T-helper 17 cell (primary cell): ENCODE measurements around the gene SRC. TPM values are rescaled to one million over a fixed set of nuclear protein-coding genes. Genes with fewer than 3 reads are reported as not detected.

Experiments used
- ATAC-seq: fragments of 150-1000 bp; cut with Tn5 transposase; 2 replicates; pipeline ENCODE4 v1.10.0; 2021; ENCODE audit warnings: mild to moderate bottlenecking, moderate library complexity
- DNase-seq, 3 donors: peaks; one replicate each; pipeline versions ENCODE4 v3.0.0 to v3.0.0-alpha.2; 2020 to 2021
- H3K9me3 ChIP-seq: one replicate; pipeline ENCODE4 v1.7.0; 2013; ENCODE audit warnings: low read length, mild to moderate bottlenecking; ENCODE audit not compliant: control insufficient read depth, poor library complexity, severe bottlenecking
- H3K27ac Mint-ChIP-seq: one replicate; pipeline ENCODE4 v1.8.0; 2022; ENCODE audit warnings: mild to moderate bottlenecking, moderate library complexity, mixed read lengths
- H3K27me3 Mint-ChIP-seq: one replicate; pipeline ENCODE4 v1.8.0; 2022; ENCODE audit warnings: mixed read lengths
- H3K36me3 Mint-ChIP-seq: one replicate; pipeline ENCODE4 v1.8.0; 2022; ENCODE audit warnings: low read depth, mixed read lengths
- H3K4me1 Mint-ChIP-seq: one replicate; pipeline ENCODE4 v1.8.0; 2022; ENCODE audit warnings: mild to moderate bottlenecking, mixed read lengths
- H3K4me3 Mint-ChIP-seq: one replicate; pipeline ENCODE4 v1.8.0; 2022; ENCODE audit warnings: mild to moderate bottlenecking, moderate library complexity, mixed read lengths
- total RNA-seq, 4 donors: library from RNA in 2 of 4; stranded (reverse) in 2 of 4; gene quantifications; one replicate each; pipeline ENCODE4 v1.2.3 and lab custom pipeline; 2022 to 2026

The SRC gene
- total RNA-seq, 2 donors from 2014 or later, result 6.2 to 22.8 TPM

DNA sequence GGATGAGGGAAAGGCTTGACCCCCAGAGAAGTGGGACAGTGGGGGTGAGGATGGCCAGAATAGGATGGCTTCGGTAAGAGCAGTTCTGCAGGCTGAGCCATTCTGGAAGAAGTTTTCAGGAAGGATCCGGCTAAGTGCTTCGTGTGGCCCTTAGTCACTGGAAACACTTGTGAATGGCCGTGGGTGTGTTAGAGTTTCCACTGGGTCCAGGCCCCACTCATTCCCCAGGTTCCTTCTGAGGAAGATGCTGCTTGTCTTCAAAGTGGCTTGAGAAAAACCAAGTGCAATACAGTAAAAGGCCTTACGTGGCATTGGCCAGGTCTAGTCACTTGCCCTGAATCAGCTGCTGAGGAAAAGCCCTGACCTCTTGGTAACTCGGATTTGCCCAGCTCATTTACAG lies 28.6 kb upstream of the SRC start:
- no peak for DNase-seq
- H3K36me3 Mint-ChIP-seq, result peaks cover 2% of the 10 kb centered on the region
- peak overlapping the region; percentile 88 for H3K27ac Mint-ChIP-seq
- no peak overlapping the region for H3K4me3 Mint-ChIP-seq
- H3K9me3 ChIP-seq, result no peaks in the 10 kb centered on the region
- H3K27me3 Mint-ChIP-seq, result no peaks in the 10 kb centered on the region
- peaks cover 22% of the 10 kb centered on the region for H3K4me1 Mint-ChIP-seq
- no peak for ATAC-seq

- peak overlapping the region; percentile 88 for H3K27ac Mint-ChIP-seq
- H3K4me3 Mint-ChIP-seq, result no peak overlapping the region
These were observed 27.8 kb upstream of the SRC start for GRCh38 chr20:37317994-37318640.

GRCh38 chr20:37319151-37319671 lies 26.7 kb upstream of the SRC start:
- no peak for DNase-seq
- H3K27me3 Mint-ChIP-seq, result no peaks in the 10 kb centered on the region
- H3K27ac Mint-ChIP-seq, result no peak overlapping the region
- H3K4me1 Mint-ChIP-seq, result peaks cover 16% of the 10 kb centered on the region
- H3K36me3 Mint-ChIP-seq, result peaks cover 5% of the 10 kb centered on the region
- ATAC-seq, result no peak
- H3K4me3 Mint-ChIP-seq, result no peak overlapping the region
- H3K9me3 ChIP-seq, result no peaks in the 10 kb centered on the region

More at GRCh38 chr20:37317994-37318640, 27.8 kb upstream of the SRC start:
- Mint-ChIP-seq H3K27me3 (no peaks in the 10 kb centered on the region), H3K36me3 (peaks cover 7% of the 10 kb centered on the region), H3K4me1 (peaks cover 22% of the 10 kb centered on the region)
- ATAC-seq (no peak), DNase-seq (no peak)
- no peaks in the 10 kb centered on the region for H3K9me3 ChIP-seq

DNA sequence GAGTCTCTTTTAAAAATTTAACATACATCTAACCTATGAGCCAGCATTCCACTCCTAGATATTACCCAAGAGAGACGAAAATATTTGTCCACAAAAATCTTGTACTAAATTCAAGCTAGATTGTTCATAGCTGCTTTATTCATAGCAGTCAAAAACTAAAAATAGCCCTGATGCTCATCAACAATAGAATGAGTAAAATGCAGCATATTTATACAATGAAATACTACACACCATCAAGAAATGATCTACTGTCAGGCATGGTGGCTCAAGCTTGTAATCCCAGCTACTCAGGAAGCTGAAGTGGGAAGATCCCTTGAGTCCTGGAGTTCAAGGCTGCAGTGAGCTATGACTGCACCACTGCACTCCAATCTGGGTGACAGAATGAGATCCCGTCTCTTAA lies 22.0 kb upstream of the SRC start:
- Mint-ChIP-seq H3K27me3 (no peaks in the 10 kb centered on the region), H3K4me3 (no peak overlapping the region), H3K36me3 (peaks cover 5% of the 10 kb centered on the region), H3K27ac (no peak overlapping the region), H3K4me1 (peaks cover 3% of the 10 kb centered on the region)
- no peaks in the 10 kb centered on the region for H3K9me3 ChIP-seq
- ATAC-seq (no peak), DNase-seq (no peak)

DNA sequence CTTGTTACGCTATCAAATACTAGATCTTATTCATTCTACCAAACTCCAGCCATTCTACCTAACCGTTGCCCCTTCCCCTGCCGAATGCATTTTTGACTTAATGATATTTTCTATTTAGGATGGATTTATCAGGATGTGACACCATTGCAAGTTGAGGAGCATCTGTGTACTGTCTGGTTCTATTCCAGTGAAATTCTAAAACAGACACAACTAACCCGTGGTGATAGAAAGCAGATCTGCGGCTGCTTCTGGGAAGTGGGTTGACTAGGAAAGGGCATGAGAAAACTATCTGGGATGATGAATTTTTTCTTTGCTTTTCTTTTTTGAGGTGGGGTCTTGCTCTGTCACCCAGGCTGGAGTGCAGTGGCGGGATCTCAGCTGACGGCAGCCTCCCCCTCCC lies 20.7 kb upstream of the SRC start:
- DNase-seq, result no peak
- ATAC-seq, result no peak
- Mint-ChIP-seq H3K4me3 (no peak overlapping the region), H3K27ac (no peak overlapping the region), H3K4me1 (peaks cover 2% of the 10 kb centered on the region), H3K36me3 (peaks cover 5% of the 10 kb centered on the region), H3K27me3 (no peaks in the 10 kb centered on the region)
- H3K9me3 ChIP-seq, result no peaks in the 10 kb centered on the region

- Mint-ChIP-seq H3K4me1 (peaks cover 2% of the 10 kb centered on the region), H3K4me3 (no peak overlapping the region), H3K36me3 (peaks cover 5% of the 10 kb centered on the region), H3K27me3 (no peaks in the 10 kb centered on the region), H3K27ac (no peak overlapping the region)
- ATAC-seq, result no peak
- no peaks in the 10 kb centered on the region for H3K9me3 ChIP-seq
- no peak for DNase-seq
These were observed 19.3 kb upstream of the SRC start for GRCh38 chr20:37326666-37327065.

DNA sequence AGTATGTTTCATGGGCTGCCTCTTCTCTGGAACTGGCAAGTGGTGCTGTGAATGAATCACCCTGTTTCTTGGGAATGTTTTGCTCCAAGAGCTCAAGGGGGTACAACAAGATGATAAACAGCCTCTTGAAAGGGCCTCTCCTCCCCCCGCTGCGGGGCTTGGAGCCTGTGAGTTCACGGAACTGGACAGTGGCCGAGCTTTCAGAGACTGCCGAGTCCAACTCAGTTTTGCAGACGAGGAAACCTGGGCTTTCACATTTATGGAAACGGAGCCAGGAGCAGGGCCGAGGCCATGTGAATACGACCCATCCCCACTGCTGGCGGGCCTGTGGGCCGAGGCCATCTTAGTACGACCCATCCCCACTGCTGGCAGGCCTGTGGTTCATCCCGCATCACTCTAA lies 18.2 kb upstream of the SRC start:
- H3K9me3 ChIP-seq, result no peaks in the 10 kb centered on the region
- no peak overlapping the region for H3K27ac Mint-ChIP-seq
- peaks cover 4% of the 10 kb centered on the region for H3K36me3 Mint-ChIP-seq
- H3K27me3 Mint-ChIP-seq, result no peaks in the 10 kb centered on the region
- peaks cover 2% of the 10 kb centered on the region for H3K4me1 Mint-ChIP-seq
- H3K4me3 Mint-ChIP-seq, result no peak overlapping the region
- no peak for ATAC-seq
- DNase-seq, result no peak

DNA sequence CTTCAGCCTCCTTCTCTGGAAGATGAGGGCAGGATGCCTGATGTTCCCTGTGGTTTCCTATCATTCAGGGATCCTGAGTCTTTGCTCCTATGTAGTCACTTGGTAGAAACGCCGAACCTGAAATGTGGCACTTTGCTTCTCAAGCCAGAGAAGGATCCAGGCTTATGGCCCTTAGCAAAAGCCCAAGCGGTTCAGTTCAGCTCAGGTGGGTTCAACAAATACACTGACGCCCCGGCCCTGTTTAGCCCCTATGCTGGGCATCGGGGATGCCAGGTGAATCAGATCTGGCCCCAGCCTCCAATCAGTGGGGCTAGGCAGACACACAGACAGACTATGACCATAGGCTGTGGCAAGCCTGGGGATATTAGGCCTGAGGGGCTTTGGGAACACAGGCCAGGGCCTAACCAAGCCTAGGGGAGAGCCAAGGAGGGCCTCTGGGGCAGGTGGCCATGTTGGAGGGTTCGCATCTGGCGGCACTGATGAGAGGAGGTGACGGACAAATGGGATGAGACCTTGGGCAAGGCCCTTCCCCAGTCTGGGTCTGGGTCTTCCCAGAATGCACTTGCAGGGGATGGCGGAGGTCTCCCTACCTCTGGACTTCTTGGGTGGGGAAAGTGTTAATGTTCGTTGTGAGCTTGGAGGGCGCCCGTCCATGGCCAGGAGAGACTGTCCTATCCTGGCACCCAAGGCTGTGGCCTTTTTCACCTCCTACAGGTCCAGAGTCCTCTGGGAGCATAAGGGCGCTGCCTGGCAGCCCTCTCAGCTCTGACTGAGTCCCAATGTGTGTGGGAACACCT lies 17.6 kb upstream of the SRC start:
- DNase-seq (no peak), ATAC-seq (no peak)
- peaks cover 2% of the 10 kb centered on the region for H3K4me1 Mint-ChIP-seq
- no peaks in the 10 kb centered on the region for H3K27me3 Mint-ChIP-seq
- H3K36me3 Mint-ChIP-seq, result no peaks in the 10 kb centered on the region
- no peak overlapping the region for H3K27ac Mint-ChIP-seq
- H3K9me3 ChIP-seq, result no peaks in the 10 kb centered on the region
- no peak overlapping the region for H3K4me3 Mint-ChIP-seq

GRCh38 chr20:37329481-37330165 lies 16.3 kb upstream of the SRC start:
- H3K4me1 Mint-ChIP-seq, result peaks cover 2% of the 10 kb centered on the region
- no peaks in the 10 kb centered on the region for H3K36me3 Mint-ChIP-seq
- ATAC-seq, result no peak
- H3K4me3 Mint-ChIP-seq, result no peak overlapping the region
- H3K27ac Mint-ChIP-seq, result no peak overlapping the region
- H3K27me3 Mint-ChIP-seq, result no peaks in the 10 kb centered on the region
- H3K9me3 ChIP-seq, result no peaks in the 10 kb centered on the region
- DNase-seq, result no peak

DNA sequence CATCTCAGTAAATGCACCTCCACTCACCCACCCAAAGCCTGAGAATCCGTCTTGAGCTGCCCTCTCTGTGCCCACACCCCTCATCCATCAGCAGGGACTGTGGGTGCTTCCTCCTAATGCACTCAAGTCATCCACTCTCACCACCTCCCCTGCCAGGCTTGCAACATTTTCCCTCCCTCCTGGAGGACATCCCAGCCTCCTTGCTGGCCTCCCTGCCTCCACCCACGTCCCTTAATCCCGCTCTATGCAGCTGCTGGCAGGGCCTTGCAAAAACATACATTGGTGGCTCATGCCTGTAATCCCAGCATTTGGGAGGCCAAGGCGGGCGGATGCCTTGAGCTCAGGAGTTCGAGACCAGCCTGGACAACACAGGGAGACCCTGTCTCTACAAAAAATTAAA lies 15.6 kb upstream of the SRC start:
- H3K27ac Mint-ChIP-seq, result no peak overlapping the region
- DNase-seq (no peak), ATAC-seq (no peak)
- no peaks in the 10 kb centered on the region for H3K27me3 Mint-ChIP-seq
- H3K4me3 Mint-ChIP-seq, result no peak overlapping the region
- H3K9me3 ChIP-seq, result no peaks in the 10 kb centered on the region
- H3K4me1 Mint-ChIP-seq, result peaks cover 2% of the 10 kb centered on the region
- H3K36me3 Mint-ChIP-seq, result no peaks in the 10 kb centered on the region

- H3K4me3 Mint-ChIP-seq, result no peak overlapping the region
These were observed 14.7 kb upstream of the SRC start for GRCh38 chr20:37331060-37331857.

DNA sequence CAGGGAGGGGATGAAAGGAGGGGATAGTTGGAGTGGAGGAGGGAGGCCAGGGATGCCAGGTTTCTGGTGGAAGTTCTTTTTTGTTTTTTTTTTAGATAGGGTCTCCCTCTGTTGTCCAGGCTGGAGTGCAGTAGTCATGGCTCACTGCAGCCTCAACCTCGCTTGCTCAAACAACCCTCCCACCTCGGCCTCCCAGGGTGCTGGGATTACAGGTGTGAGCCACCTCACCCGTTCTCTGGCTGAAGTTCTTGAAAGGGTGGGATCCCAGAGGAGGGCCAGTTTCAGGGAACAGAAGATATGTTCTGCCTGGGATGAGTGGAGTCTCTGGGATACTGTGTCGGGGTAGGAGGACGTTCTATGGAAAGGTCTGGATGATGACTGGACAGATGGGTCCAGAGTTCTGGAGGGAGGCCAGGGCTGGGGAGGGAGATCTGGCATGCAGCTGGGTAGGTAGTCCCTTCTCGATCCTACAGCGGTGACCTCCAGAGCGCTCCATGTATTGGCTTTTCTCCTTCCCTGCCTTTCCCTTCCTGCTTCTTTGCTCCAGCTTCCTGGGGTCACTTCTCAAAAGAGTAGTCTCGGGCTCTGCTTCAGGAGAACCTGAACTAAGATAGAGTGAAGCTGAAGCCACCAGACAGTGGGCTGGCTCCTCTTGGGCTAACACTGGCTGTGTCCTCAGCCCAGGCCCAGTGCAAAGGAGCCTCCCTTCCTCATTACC lies 12.7 kb upstream of the SRC start:
- no peak for ATAC-seq

More at GRCh38 chr20:37331060-37331857, 14.7 kb upstream of the SRC start:
- H3K27ac Mint-ChIP-seq, result no peak overlapping the region
- peaks cover 6% of the 10 kb centered on the region for H3K4me1 Mint-ChIP-seq
- H3K9me3 ChIP-seq, result no peaks in the 10 kb centered on the region
- H3K36me3 Mint-ChIP-seq, result no peaks in the 10 kb centered on the region
- no peaks in the 10 kb centered on the region for H3K27me3 Mint-ChIP-seq
- no peak for DNase-seq
- no peak for ATAC-seq

More for the DNA sequence above, 12.7 kb upstream of the SRC start:
- H3K36me3 Mint-ChIP-seq, result no peaks in the 10 kb centered on the region
- no peak overlapping the region for H3K4me3 Mint-ChIP-seq
- DNase-seq, result no peak
- no peaks in the 10 kb centered on the region for H3K9me3 ChIP-seq
- H3K27ac Mint-ChIP-seq, result no peak overlapping the region
- H3K27me3 Mint-ChIP-seq, result no peaks in the 10 kb centered on the region
- peaks cover 13% of the 10 kb centered on the region for H3K4me1 Mint-ChIP-seq
